Mesangial cell (primary cell): ENCODE data around the gene DTNA. TPM values are rescaled to one million over a fixed set of nuclear protein-coding genes. Genes with fewer than 3 reads are reported as not detected.

Source experiments
- total RNA-seq: library from RNA; depleted of rRNA; stranded (reverse); fragments of >200 nt; gene quantifications from 2 replicates; pipeline ENCODE4 v1.2.3, GENCODE V29; 2015

Gene DTNA
- 4.7 and 11.7 TPM in 2 replicates for total RNA-seq

DNA sequence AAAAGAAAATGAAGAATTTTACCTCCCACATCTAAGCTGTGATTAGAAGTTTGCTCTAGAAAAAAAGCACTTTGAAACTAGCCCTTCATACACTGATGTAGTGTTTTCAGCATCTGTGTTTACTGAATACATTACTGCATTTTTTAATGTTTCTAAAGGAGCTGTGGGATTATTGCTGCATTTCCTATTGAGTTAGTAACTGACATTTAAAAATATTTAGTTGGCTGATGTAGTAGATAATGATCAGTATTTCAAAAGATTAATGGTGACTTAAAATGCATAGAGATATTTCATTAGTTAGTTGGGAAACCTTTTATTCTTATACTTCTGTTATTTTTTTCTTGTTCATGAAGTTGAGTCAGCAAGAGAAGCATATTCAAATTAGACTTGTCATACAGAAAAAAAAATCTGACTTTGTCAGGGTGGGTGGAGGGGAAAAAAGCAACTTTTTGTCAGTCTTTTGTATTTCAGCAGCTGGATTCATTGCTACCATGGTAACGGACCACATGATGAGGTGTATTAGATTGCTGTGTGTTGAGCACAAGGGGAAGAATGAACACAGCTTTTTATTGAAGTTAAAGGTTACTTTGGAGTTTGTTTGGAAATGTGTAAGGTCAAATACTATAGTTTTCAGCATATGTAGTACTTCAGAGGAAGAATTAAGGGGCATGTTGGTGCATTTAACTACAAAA is at the start of gene DTNA:
Gene DTNA (plus strand): TSS at position 549 of the 692 bp plus-strand sequence. CDS start 45,679 bp downstream, outside the sequence.

